RWPE2 (cell line): ENCODE data around the gene TMEM263.

Source experiments
- ATAC-seq: fragments of 200-7000 bp; cut with Tn5 transposase; 3 replicates; pipeline ENCODE4 v1.9.1; 2021; ENCODE audit warnings: low read depth
- DNase-seq: peaks from one replicate; pipeline ENCODE4 v3.0.0-alpha.2; 2020; ENCODE audit warnings: low spot score
- H3K27ac ChIP-seq: fragments of 450-650 bp; 2 replicates; pipeline ENCODE4 v1.5.1; 2017; ENCODE audit warnings: mild to moderate bottlenecking; ENCODE audit not compliant: poor library complexity, severe bottlenecking
- H3K27me3 ChIP-seq: fragments of 250-450 bp; sonication (Bioruptor Pico); 2 replicates; pipeline ENCODE4 v1.5.1; 2021; ENCODE audit warnings: mild to moderate bottlenecking, moderate library complexity; ENCODE audit not compliant: insufficient read depth, poor library complexity, severe bottlenecking
- H3K36me3 ChIP-seq: fragments of 250-450 bp; sonication (Bioruptor Pico); 2 replicates; pipeline ENCODE4 v1.5.1; 2020; ENCODE audit warnings: low read depth, mild to moderate bottlenecking, moderate library complexity
- H3K4me1 ChIP-seq: fragments of 250-450 bp; sonication (Bioruptor Pico); 2 replicates; pipeline ENCODE4 v1.5.1; 2021; ENCODE audit warnings: mild to moderate bottlenecking, moderate library complexity; ENCODE audit not compliant: insufficient read depth, poor library complexity, severe bottlenecking
- H3K4me3 ChIP-seq: fragments of 250-450 bp; sonication (Bioruptor Pico); 2 replicates; pipeline ENCODE4 v1.5.1; 2021; ENCODE audit warnings: mild to moderate bottlenecking, moderate library complexity; ENCODE audit not compliant: severe bottlenecking
- H3K9me3 ChIP-seq: fragments of 250-450 bp; sonication (Bioruptor Pico); 2 replicates; pipeline ENCODE4 v1.5.1; 2021; ENCODE audit warnings: mild to moderate bottlenecking, moderate library complexity; ENCODE audit not compliant: severe bottlenecking
- CTCF ChIP-seq: fragments of 450-650 bp; IDR thresholded peaks from one replicate; pipeline ENCODE4 v1.5.1; 2017; ENCODE audit warnings: mild to moderate bottlenecking, moderate library complexity; ENCODE audit not compliant: poor library complexity, severe bottlenecking

Gene TMEM263

GRCh38 chr12:106910202-106910601, 45.5 kb upstream of the TMEM263 start:
- Histone ChIP-seq H3K4me1 (no peaks in the 10 kb centered on the region), H3K9me3 (no peaks in the 10 kb centered on the region), H3K36me3 (no peaks in the 10 kb centered on the region), H3K27me3 (no peaks in the 10 kb centered on the region), H3K27ac (no peak overlapping the region), H3K4me3 (no peak overlapping the region)
- TF ChIP-seq CTCF, result no peak
- DNase-seq (no peak), ATAC-seq (no peak)

- DNase-seq, result no peak
- Histone ChIP-seq H3K4me1 (no peaks in the 10 kb centered on the region), H3K9me3 (no peaks in the 10 kb centered on the region), H3K27me3 (no peaks in the 10 kb centered on the region), H3K4me3 (no peak overlapping the region), H3K36me3 (no peaks in the 10 kb centered on the region), H3K27ac (no peak overlapping the region)
- no peak for ATAC-seq
- TF ChIP-seq CTCF, result no peak
Measured at GRCh38 chr12:106911581-106911980, 44.1 kb upstream of the TMEM263 start.

- ATAC-seq (no peak), DNase-seq (no peak)
- no peak for TF ChIP-seq CTCF
- Histone ChIP-seq H3K9me3 (no peaks in the 10 kb centered on the region), H3K36me3 (no peaks in the 10 kb centered on the region), H3K27me3 (no peaks in the 10 kb centered on the region), H3K4me1 (no peaks in the 10 kb centered on the region), H3K4me3 (no peak overlapping the region), H3K27ac (no peak overlapping the region)
Measured at GRCh38 chr12:106913456-106913855, 42.3 kb upstream of the TMEM263 start.

GRCh38 chr12:106914796-106915634, 40.7 kb upstream of the TMEM263 start:
- no peaks in the 10 kb centered on the region for H3K9me3 ChIP-seq
- no peak for TF ChIP-seq CTCF
- no peak for ATAC-seq
- no peak overlapping the region for H3K27ac ChIP-seq
- H3K27me3 ChIP-seq, result no peaks in the 10 kb centered on the region
- no peak for DNase-seq
- H3K36me3 ChIP-seq, result no peaks in the 10 kb centered on the region
- H3K4me3 ChIP-seq, result no peak overlapping the region
- no peaks in the 10 kb centered on the region for H3K4me1 ChIP-seq

- no peak for TF ChIP-seq CTCF
- Histone ChIP-seq H3K9me3 (no peaks in the 10 kb centered on the region), H3K4me3 (no peak overlapping the region), H3K27ac (no peak overlapping the region), H3K36me3 (no peaks in the 10 kb centered on the region), H3K27me3 (no peaks in the 10 kb centered on the region), H3K4me1 (no peaks in the 10 kb centered on the region)
- no peak for DNase-seq
- ATAC-seq, result no peak
Measured at GRCh38 chr12:106915635-106916026, 40.1 kb upstream of the TMEM263 start.
